Type B pancreatic cell (in vitro differentiated cells): ENCODE data around the gene ZNF215. TPM values are rescaled to one million over a fixed set of nuclear protein-coding genes. Genes with fewer than 3 reads are reported as not detected.

ENCODE experiments used
- DNase-seq: peaks from one replicate; pipeline ENCODE4 v3.0.0; 2021; ENCODE audit warnings: mixed read lengths; ENCODE audit not compliant: unreplicated experiment; ENCODE audit errors: extremely low spot score
- H3K27ac Mint-ChIP-seq: 2 replicates; pipeline ENCODE4 v1.8.0; 2021; ENCODE audit warnings: mild to moderate bottlenecking, mixed read lengths
- H3K27me3 Mint-ChIP-seq: 2 replicates; pipeline ENCODE4 v1.8.0; 2021; ENCODE audit warnings: mixed read lengths
- H3K36me3 Mint-ChIP-seq: 2 replicates; pipeline ENCODE4 v1.8.0; 2021; ENCODE audit warnings: mixed read lengths
- H3K4me1 Mint-ChIP-seq: one replicate; pipeline ENCODE4 v1.8.0; 2021; ENCODE audit warnings: mixed read lengths; ENCODE audit not compliant: unreplicated experiment
- H3K4me3 Mint-ChIP-seq: 2 replicates; pipeline ENCODE4 v1.8.0; 2021; ENCODE audit warnings: mild to moderate bottlenecking, mixed read lengths
- H3K9me3 Mint-ChIP-seq: 2 replicates; pipeline ENCODE4 v1.8.0; 2021; ENCODE audit warnings: mixed read lengths
- CTCF ChIP-seq: fragments of 200-600 bp; sonication (generic); conservative IDR thresholded peaks from 2 replicates; pipeline ENCODE4 v1.5.0; 2021; ENCODE audit warnings: antibody characterized with exemption, mild to moderate bottlenecking
- total RNA-seq: library from RNA; stranded (reverse); gene quantifications from 2 replicates; pipeline ENCODE4 v1.2.1, GENCODE V29; 2021; ENCODE audit warnings: low replicate concordance

ZNF215 gene
- total RNA-seq, 1 donor from 2014 or later = 4.6 TPM

GRCh38 chr11:6979365-6979764, 53.1 kb downstream of the ZNF215 start:
- Mint-ChIP-seq H3K36me3 (no peaks in the 10 kb centered on the region), H3K27me3 (no peaks in the 10 kb centered on the region), H3K4me3 (no peak overlapping the region), H3K4me1 (no peaks in the 10 kb centered on the region), H3K27ac (no peak overlapping the region), H3K9me3 (no peaks in the 10 kb centered on the region)
- TF ChIP-seq CTCF = no peak
- no peak for DNase-seq

GRCh38 chr11:6986487-6986886, 60.3 kb downstream of the ZNF215 start:
- Mint-ChIP-seq H3K36me3 (no peaks in the 10 kb centered on the region), H3K27me3 (no peaks in the 10 kb centered on the region), H3K4me3 (no peak overlapping the region), H3K9me3 (peaks cover 4% of the 10 kb centered on the region), H3K4me1 (no peaks in the 10 kb centered on the region), H3K27ac (no peak overlapping the region)
- no peak for TF ChIP-seq CTCF
- no peak for DNase-seq

GRCh38 chr11:6988506-6988905, 62.3 kb downstream of the ZNF215 start:
- no peak overlapping the region for H3K27ac Mint-ChIP-seq
- H3K4me3 Mint-ChIP-seq = no peak overlapping the region
- no peak for DNase-seq
- no peak for TF ChIP-seq CTCF
- peaks cover 4% of the 10 kb centered on the region for H3K9me3 Mint-ChIP-seq
- H3K27me3 Mint-ChIP-seq = no peaks in the 10 kb centered on the region
- peaks cover 12% of the 10 kb centered on the region for H3K4me1 Mint-ChIP-seq
- no peaks in the 10 kb centered on the region for H3K36me3 Mint-ChIP-seq

GRCh38 chr11:6991227-6991626, 65.0 kb downstream of the ZNF215 start:
- Mint-ChIP-seq H3K36me3 (no peaks in the 10 kb centered on the region), H3K27ac (peak overlapping the region; percentile 67), H3K9me3 (peaks cover 4% of the 10 kb centered on the region), H3K27me3 (no peaks in the 10 kb centered on the region), H3K4me3 (peak overlapping the region; percentile 4), H3K4me1 (peaks cover 12% of the 10 kb centered on the region)
- no peak for DNase-seq
- TF ChIP-seq CTCF = no peak

- no peak for DNase-seq
- Mint-ChIP-seq H3K9me3 (no peaks in the 10 kb centered on the region), H3K27ac (peak overlapping the region; percentile 67), H3K4me3 (no peak overlapping the region), H3K27me3 (no peaks in the 10 kb centered on the region), H3K36me3 (no peaks in the 10 kb centered on the region), H3K4me1 (peaks cover 12% of the 10 kb centered on the region)
- TF ChIP-seq CTCF = no peak
These were observed 65.8 kb downstream of the ZNF215 start for GRCh38 chr11:6992026-6992425.
